Medulla oblongata (tissue), 1 donor: Measurements from ENCODE around the gene POSTN.
"Not testable (repeated sequence)": the region's sequence is repeated elsewhere in the genome, so short reads cannot be mapped to it uniquely, and the experiment has no call there.

Experiments
- DNase-seq: peaks from one replicate; pipeline ENCODE4 v3.0.0-alpha.2; 2015; ENCODE audit errors: extremely low spot score

The POSTN gene

GRCh38 chr13:37597477-37598025 lies 1.0 kb downstream of the POSTN start:
- no peak for DNase-seq

DNA sequence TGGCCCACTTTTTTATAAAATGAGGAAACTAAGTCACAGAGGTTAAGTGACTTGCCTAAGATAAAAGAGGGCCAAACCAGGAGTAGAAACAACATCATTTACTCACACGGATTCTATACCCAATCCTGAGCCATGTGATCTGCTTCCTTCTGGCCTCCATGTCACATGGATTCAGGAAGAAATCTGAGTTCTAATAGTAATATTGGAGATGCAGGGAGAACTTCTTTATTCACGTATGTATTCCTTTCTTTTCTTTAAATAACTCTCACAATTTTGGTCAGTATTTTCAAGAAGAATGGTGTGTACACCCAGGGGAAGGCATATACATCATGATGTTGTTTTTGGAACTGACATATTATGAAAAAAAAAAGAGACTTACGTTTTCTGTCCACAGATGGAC lies 1.8 kb downstream of the POSTN start:
- DNase-seq, result no peak

DNA sequence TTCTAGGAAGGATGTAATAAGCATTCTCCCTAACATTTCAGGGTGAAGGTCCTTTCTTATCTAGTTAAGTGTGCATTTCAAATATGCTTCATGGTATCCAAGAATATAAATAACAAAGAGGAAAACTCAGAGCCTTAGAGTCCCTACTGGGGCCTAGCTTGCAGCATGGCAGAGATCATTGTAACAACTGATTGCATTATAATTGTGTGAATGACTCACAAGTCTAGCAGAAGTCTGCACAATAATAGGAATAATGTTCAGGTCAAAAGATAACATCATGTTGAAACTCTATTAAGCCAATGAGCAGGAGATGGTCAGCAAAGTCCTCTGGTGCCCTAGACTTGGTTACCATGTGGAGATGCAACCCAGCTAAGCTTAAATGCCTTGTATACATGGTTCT lies 3.4 kb downstream of the POSTN start:
- DNase-seq, result no peak

- DNase-seq, result no peak
Measured at GRCh38 chr13:37594550-37594949, 4.0 kb downstream of the POSTN start.

DNA sequence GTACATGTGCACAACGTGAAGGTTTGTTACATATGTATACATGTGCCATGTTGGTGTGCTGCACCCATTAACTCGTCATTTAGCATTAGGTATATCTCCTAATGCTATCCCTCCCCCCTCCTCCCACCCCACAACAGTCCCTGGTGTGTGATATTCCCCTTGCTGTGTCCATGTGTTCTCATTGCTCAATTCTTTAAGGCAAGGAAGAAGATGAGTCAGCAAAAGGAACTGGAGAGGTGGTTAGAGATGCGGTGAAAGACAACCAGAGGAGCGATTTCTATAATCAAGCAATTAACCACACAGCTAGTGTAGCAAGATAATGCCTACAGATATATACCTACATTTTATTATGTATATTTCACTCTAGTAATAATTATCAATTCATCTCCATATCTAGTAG lies 9.2 kb downstream of the POSTN start:
- DNase-seq, result not testable (repeated sequence)

GRCh38 chr13:37587236-37587635 lies 11.3 kb downstream of the POSTN start:
- no peak for DNase-seq

DNA sequence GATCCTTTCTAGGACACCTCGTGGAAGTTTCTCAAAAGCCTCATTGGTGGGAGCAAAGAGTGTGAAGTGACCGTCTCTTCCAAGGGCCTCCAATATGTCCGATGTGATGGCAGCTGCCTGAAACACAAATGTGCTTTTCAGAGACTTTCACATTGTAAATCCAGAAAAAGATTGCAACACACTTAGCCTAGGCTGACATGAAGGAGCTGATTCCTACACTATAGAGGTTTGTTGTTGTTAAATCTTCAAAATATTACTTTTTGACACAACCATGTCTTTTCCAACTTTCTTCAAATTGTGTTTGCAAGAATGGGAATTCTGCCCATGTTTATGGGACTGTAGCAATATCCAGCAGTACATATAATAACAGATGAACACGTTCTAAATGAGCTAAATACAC lies 12.4 kb downstream of the POSTN start:
- DNase-seq, result no peak

DNA sequence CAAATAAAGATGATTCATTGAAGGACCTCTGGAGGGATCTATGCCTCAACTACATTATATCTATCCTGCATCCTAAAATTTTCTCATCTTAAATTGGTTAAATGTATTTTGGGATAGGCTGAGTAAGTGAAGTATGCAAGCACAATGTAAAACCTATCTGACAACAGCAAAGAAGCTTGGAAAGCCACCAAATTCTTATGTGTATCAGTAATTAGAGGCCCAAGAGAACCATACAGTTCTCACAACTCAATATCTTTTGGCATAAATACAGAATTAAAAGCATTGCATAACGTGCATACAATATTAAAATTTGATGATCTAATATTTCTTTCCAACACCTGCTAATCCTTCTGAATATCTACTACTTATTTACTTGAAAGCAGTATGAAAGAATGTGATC lies 13.0 kb downstream of the POSTN start:
- no peak for DNase-seq

DNA sequence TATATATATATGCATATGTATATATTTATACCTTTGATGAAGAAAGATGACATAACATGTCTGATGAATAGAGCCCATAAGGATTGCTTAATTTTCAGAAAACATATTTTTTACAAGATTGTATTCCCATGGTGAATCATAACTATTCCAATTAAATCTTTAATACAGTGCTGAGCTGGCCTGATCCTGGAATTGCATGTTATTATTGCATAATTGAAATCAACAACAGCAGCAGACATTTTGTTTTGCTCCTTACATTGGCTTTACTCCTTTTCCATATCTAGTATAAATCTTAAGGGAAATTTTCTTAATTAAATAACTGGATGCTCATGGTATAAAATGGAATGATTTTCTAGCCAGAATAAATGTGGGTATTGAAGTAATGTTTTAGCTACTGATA lies 22.0 kb downstream of the POSTN start:
- no peak for DNase-seq

DNA sequence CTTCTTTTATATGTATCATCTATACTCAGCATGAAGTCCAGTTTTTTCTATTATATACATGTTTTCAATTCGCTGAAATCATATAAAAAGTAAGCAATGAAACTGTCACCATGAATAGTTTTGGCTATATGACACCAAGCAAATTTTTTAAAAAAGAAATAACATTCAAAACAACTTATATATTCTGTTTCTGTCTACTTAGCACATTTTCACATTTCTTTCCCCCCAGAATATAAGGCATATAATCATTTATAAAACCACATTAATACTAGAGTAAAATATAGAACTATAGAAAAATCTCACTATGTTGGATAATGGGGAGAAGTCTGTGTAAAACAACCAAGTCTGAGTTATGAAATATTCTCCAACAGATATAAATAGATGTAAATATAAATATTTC lies 33.1 kb downstream of the POSTN start:
- DNase-seq, result no peak

DNA sequence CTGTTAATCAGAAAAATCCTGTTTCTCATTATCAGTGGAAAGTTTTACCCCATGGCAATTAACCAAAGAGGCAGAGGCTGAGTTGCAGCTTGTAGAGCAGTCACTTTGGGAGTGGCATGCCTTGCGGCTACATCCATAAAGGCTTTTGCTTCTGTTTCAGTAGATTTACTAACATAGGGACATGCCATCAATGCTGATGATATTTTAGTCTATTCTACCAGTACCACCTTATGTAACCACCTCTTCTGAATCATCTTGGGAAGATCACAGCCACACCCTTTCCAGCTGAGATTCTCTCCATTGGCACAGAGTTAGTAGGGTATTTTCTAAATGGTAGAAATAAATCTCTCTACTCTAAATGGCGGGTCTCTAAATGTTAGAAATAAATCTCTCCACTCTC lies 37.5 kb downstream of the POSTN start:
- DNase-seq, result no peak

DNA sequence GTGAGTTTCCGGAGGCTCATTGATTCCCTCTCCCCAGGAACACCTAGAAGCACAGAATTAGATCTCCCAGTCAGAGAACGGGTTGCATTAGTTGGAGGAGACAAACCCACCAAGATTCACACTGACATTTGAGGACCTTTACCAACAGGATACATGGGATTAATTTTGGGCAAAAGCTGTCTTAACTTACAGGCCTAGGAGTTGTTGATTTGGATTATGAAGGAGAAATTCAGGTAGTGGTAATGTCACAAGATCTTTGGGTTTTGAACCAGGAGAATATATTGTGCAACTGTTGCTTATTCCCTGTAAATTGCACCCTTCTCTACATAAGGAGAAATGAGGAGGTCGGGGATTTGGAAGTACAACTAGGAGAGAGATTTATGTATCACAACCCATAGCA lies 38.0 kb downstream of the POSTN start:
- no peak for DNase-seq

- DNase-seq, result not testable (repeated sequence)
Measured at GRCh38 chr13:37558766-37559165, 39.8 kb downstream of the POSTN start.

GRCh38 chr13:37546087-37546486 lies 52.5 kb downstream of the POSTN start:
- no peak for DNase-seq

DNA sequence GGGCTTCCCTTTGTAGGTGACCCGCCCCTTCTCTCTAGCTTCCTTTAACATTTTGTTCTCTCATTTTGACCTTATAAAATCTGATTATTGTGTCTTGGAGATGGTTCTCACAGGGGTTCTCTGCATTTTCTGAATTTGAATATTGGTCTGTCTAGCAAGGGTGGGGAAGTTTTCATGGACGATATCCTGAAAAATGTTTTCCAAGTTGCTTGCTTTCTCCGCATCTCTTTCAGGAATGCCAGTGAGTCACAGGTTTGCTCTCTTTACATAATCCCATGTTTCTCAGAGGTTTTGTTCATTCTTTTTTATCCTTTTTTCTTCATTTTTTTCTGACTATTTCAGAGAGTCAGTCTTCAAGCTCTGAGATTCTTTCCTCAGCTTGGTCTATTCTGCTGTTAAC lies 53.6 kb downstream of the POSTN start:
- DNase-seq, result no peak

- DNase-seq, result no peak
Measured at GRCh38 chr13:37539976-37540605, 58.5 kb downstream of the POSTN start.

- DNase-seq, result no peak
Measured at GRCh38 chr13:37539170-37539569, 59.4 kb downstream of the POSTN start.

DNA sequence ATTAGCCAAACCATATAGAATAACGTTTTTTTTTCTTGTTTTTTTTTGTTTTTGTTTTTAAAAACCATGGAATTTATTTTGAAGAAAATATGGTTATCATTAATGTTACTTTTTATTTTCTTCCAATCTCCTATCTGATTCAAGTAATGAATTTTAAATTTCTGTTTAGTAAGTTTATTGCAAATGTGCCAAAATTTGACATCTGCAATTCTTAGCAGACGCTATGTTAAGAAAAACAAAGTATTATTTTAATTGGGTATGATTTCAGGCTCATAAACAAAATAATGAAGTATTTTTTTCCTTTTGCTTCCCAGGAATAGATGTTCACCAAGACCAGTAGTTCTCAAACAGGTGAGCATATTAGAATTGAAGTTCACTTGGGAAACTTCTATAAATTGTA lies 63.1 kb downstream of the POSTN start:
- DNase-seq, result no peak

DNA sequence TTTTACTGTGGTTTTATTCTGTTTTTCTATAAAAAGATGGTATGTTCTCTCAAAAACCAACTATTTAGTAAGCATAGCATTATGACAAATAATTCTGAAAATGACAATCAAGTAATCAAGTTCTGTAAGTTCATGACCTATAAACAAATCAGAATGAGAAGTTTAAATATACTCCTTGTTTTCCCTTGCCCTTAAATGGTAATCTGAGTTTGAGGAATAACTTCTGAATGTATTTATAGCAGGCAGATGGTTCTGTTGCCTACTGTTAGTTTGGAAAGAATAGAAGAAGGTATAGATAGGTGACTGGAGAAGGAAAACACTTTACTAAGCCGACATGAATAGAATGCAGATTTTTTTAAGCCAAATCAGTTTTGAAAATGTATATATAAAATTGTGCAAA lies 63.9 kb downstream of the POSTN start:
- no peak for DNase-seq

DNA sequence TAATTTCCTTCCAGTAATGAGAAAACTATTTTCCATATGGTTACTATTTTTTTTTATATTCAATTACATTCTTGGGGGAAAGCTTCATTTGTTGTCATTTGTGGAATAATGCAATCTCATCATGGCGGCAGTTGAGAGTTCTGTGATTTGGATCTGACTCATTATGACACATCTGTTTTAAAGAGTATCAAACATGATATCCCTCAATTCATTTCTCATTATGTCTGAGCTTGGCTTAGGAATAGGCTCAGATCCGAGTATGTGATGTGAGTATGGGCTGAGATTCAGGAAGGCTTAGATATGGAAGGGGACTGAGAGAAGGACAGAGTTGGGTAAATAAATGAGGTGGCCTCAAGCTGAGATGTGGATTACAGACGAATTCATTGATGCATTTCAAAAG lies 64.4 kb downstream of the POSTN start:
- DNase-seq, result no peak

DNA sequence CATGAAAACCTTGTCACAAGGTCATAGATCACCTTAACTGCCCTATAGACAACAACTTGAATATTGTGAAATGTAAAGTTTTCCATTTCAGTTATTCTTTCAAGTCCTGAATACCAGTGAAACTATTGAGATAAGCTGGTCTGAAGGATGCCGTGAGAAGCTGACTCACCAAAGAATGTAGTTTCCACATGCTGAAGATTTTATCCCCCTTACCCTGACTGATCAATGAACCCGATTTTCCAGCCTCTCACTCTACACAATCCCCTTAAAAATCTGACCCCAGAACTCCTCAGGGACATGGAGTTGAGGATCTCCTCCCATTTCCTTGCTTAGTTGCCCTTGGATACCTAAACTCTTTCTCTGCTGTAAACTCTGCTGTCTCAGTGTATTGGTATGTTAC lies 67.5 kb downstream of the POSTN start:
- DNase-seq, result no peak

DNA sequence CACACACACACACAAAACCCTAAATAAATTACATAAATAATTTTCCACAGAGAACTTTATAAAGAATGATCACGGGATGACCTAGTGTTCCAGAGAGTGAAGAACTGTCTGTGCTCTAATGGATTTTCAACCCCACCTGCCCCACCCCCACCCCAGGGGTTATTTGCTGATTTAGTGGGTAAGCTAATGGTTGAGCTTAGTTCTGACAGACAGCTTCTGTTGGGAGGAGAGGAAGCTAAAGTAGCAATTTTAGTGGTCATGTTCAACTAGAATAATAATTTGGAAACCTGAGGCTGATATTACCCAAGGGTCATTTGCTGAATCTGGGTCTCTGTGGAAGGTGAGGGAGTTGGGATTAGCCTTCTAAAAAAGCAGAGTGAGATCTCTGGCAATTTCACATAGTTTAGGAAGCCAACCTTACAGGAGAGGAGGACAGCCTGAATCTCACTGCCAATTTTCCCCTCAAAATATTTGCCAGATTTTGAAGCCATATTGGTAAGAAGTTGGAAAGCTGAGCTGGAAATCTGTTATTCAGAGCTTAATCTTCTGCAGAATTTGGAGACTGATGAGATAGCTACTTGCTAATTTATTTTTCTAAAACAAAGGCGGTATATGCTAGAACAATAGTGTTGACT lies 68.7 kb downstream of the POSTN start:
- no peak for DNase-seq

DNA sequence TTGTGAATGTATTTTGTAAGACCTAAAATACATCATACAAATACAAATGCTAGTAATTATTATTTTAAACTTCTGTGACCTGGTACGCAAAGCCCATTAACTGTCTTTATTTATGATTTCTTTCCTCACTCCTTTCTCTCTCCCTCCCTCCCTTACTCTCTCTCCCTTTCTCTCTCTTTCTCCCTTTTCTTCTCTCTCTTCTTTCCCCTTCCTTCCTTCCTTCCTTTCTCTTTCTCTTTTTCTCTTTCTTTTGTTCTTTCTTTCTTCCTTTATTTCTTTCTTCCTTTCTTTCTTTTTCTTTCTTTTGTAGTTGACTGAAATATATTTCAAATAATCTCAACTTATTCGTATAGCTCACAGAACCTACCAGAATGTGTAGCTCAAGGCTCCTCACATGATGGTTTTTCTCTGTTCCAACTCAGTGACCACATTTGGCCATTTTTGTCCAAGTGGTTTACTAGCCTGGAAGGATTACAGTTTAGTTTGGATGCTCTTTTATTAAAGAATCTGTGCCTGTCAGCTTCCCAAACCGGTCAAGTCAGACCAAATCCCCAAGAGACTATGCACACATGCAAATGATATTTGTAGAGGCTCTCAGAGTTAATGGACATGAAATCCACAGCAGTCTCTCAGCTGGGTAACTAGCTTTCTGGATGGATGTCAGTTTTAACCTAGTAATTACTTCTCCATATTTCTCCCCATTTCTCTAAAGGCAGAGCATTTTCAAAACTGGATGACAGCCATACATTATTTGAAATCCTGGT lies 71.7 kb downstream of the POSTN start:
- DNase-seq, result no peak
